HepG2 (cell line): ENCODE data around the gene TAF1C. TPM values are rescaled to one million over a fixed set of nuclear protein-coding genes. Genes with fewer than 3 reads are reported as not detected.

Source experiments
- ADNP ChIP-seq: sonication (generic); formaldehyde crosslinking; IDR thresholded peaks from 2 replicates; pipeline ENCODE4 v1.4.0; 2020; ENCODE audit warnings: missing genetic modification reagents
- GATA4 ChIP-seq: sonication (generic); IDR thresholded peaks from 2 replicates; pipeline ENCODE4 v1.6.1; 2016; ENCODE audit warnings: antibody characterized with exemption, low read depth, borderline replicate concordance
- HNRNPH1 ChIP-seq: fragments of 200-400 bp; formaldehyde crosslinking; optimal IDR thresholded peaks from 2 replicates; pipeline ENCODE3; 2017; ENCODE audit warnings: mild to moderate bottlenecking, low read depth, low read length
- IRF2 ChIP-seq: IDR thresholded peaks from 2 replicates; pipeline ENCODE4 v1.6.1; 2018; ENCODE audit warnings: missing genetic modification reagents, missing compliant biosample characterization
- MEF2D ChIP-seq: sonication (generic); formaldehyde crosslinking; IDR thresholded peaks from 2 replicates; pipeline ENCODE4 v1.5.1; 2020; ENCODE audit warnings: mild to moderate bottlenecking, missing genetic modification reagents
- MTA1 ChIP-seq: sonication (generic); formaldehyde crosslinking; IDR thresholded peaks from 2 replicates; pipeline ENCODE4 v1.4.0; 2020; ENCODE audit warnings: missing genetic modification reagents, mild to moderate bottlenecking, borderline replicate concordance
- NR2F2 ChIP-seq: IDR thresholded peaks from 2 replicates; pipeline ENCODE4 v1.6.1; 2012; ENCODE audit warnings: low read depth, inconsistent platforms, borderline replicate concordance
- SATB2 ChIP-seq: sonication (generic); formaldehyde crosslinking; IDR thresholded peaks from 2 replicates; pipeline ENCODE4 v1.5.0; 2020; ENCODE audit warnings: missing genetic modification reagents
- SNAPC5 ChIP-seq: sonication (generic); formaldehyde crosslinking; IDR thresholded peaks from 2 replicates; pipeline ENCODE4 v1.8.1; 2023; ENCODE audit warnings: mild to moderate bottlenecking, missing genetic modification reagents, borderline replicate concordance
- SRY ChIP-seq: sonication (generic); formaldehyde crosslinking; IDR thresholded peaks from 2 replicates; pipeline ENCODE4 v1.8.0; 2022; ENCODE audit warnings: mild to moderate bottlenecking, missing genetic modification reagents
- SYNCRIP ChIP-seq: fragments of 200-400 bp; formaldehyde crosslinking; IDR thresholded peaks from 2 replicates; pipeline ENCODE4 v1.6.1; 2018; ENCODE audit warnings: mild to moderate bottlenecking, low read depth, low read length; ENCODE audit not compliant: insufficient read depth
- ZNF138 ChIP-seq: sonication (generic); formaldehyde crosslinking; IDR thresholded peaks from 2 replicates; pipeline ENCODE4 v1.5.0; 2020; ENCODE audit warnings: mild to moderate bottlenecking, low read depth, missing genetic modification reagents
- ZNF20 ChIP-seq: sonication (generic); formaldehyde crosslinking; IDR thresholded peaks from 2 replicates; pipeline ENCODE4 v1.4.0; 2020; ENCODE audit warnings: mild to moderate bottlenecking, moderate library complexity, missing genetic modification reagents
- ZNF292 ChIP-seq: sonication (generic); formaldehyde crosslinking; IDR thresholded peaks from 2 replicates; pipeline ENCODE4 v1.8.1; 2022; ENCODE audit warnings: mild to moderate bottlenecking, low read depth, missing genetic modification reagents, borderline replicate concordance
- ZNF326 ChIP-seq: sonication (generic); formaldehyde crosslinking; IDR thresholded peaks from 2 replicates; pipeline ENCODE4 v1.4.0; 2020; ENCODE audit warnings: missing genetic modification reagents, borderline replicate concordance
- ZNF513 ChIP-seq: sonication (generic); formaldehyde crosslinking; conservative IDR thresholded peaks from 2 replicates; pipeline ENCODE4 v1.5.0; 2020; ENCODE audit warnings: missing genetic modification reagents
- ZNF556 ChIP-seq: sonication (generic); formaldehyde crosslinking; IDR thresholded peaks from 2 replicates; pipeline ENCODE4 v1.4.0; 2020; ENCODE audit warnings: mild to moderate bottlenecking, missing genetic modification reagents, borderline replicate concordance
- ZNF598 ChIP-seq: sonication (generic); formaldehyde crosslinking; IDR thresholded peaks from 2 replicates; pipeline ENCODE4 v1.5.1; 2020; ENCODE audit warnings: mild to moderate bottlenecking, missing genetic modification reagents, borderline replicate concordance
- ZNF775 ChIP-seq: sonication (generic); formaldehyde crosslinking; IDR thresholded peaks from 2 replicates; pipeline ENCODE4 v1.4.0; 2020; ENCODE audit warnings: missing genetic modification reagents, mild to moderate bottlenecking, moderate library complexity, borderline replicate concordance
- polyA plus RNA-seq, 8 experiments: library from polyadenylated mRNA; depleted of rRNA in 3 of 8; stranded (reverse) in 7 of 8; unstranded in 1 of 8; fragments of >200 nt; fragmentation: Illumina TruSeq in 4 of 8; extraction: Trizol in 4 of 8; gene quantifications; 2 replicates each; pipeline versions ENCODE4 v1.2.1 to v1.2.3, GENCODE V29; 2011 to 2016; ENCODE audit warnings: low read depth in 4 of 8, missing spikeins in 1 of 8, mixed read lengths in 1 of 8; ENCODE audit not compliant: insufficient read depth in 1 of 8
- total RNA-seq, 5 experiments: library from RNA; depleted of rRNA; stranded (reverse); fragments of >200 nt; fragmentation: Illumina TruSeq; extraction: Trizol; gene quantifications; 2 replicates each; pipeline ENCODE4 v1.2.3, GENCODE V29; 2016; ENCODE audit warnings: low read depth in 1 of 5
- TF ChIP-seq, protein P1 (sequence below): sonication (generic); formaldehyde crosslinking; conservative IDR thresholded peaks from 2 replicates; pipeline ENCODE4 v1.4.0; 2020; ENCODE audit warnings: missing genetic modification reagents
- TF ChIP-seq, protein P2 (sequence below): sonication (generic); formaldehyde crosslinking; IDR thresholded peaks from 2 replicates; pipeline ENCODE4 v1.4.0; 2020; ENCODE audit warnings: low read depth, mild to moderate bottlenecking, missing genetic modification reagents
- TF ChIP-seq, protein P3 (sequence below): IDR thresholded peaks from 2 replicates; pipeline ENCODE4 v1.6.1; 2016; ENCODE audit warnings: low read depth
- TF ChIP-seq, protein P4 (sequence below): sonication (generic); formaldehyde crosslinking; IDR thresholded peaks from 2 replicates; pipeline ENCODE4 v1.4.0; 2020; ENCODE audit warnings: missing genetic modification reagents

TAF1C gene
- total and polyA plus RNA-seq, 2 of the 13 experiments (the other 11 are each of a cell fraction or from before 2014, with no cell fraction given) = 15.6 to 20.8 TPM

GRCh38 chr16:84141143-84141670, 45.6 kb downstream of the TAF1C start (continued):
- TF ChIP-seq SYNCRIP = no peak
- TF ChIP-seq MEF2D (CRISPR knock-in tag) = no peak
- TF ChIP-seq MTA1 = 0 out of 2 replicates have a peak, but pooled peaks have one; percentile 67
- TF ChIP-seq NR2F2 = no peak
- TF ChIP-seq, protein P1, sequence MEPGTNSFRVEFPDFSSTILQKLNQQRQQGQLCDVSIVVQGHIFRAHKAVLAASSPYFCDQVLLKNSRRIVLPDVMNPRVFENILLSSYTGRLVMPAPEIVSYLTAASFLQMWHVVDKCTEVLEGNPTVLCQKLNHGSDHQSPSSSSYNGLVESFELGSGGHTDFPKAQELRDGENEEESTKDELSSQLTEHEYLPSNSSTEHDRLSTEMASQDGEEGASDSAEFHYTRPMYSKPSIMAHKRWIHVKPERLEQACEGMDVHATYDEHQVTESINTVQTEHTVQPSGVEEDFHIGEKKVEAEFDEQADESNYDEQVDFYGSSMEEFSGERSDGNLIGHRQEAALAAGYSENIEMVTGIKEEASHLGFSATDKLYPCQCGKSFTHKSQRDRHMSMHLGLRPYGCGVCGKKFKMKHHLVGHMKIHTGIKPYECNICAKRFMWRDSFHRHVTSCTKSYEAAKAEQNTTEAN (CRISPR knock-in tag) = no peak
- no peak for TF ChIP-seq ZNF775 (CRISPR knock-in tag)
- TF ChIP-seq ADNP = no peak
- no peak for TF ChIP-seq SNAPC5
- TF ChIP-seq, protein P2, sequence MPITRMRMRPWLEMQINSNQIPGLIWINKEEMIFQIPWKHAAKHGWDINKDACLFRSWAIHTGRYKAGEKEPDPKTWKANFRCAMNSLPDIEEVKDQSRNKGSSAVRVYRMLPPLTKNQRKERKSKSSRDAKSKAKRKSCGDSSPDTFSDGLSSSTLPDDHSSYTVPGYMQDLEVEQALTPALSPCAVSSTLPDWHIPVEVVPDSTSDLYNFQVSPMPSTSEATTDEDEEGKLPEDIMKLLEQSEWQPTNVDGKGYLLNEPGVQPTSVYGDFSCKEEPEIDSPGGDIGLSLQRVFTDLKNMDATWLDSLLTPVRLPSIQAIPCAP (CRISPR knock-in tag) = no peak
- TF ChIP-seq ZNF556 = peak; percentile 49; the same call in 1 of the 2 replicates
- TF ChIP-seq ZNF292 (CRISPR knock-in tag) = peak; percentile 93; the same call in 1 of the 2 replicates
- TF ChIP-seq, protein P3, sequence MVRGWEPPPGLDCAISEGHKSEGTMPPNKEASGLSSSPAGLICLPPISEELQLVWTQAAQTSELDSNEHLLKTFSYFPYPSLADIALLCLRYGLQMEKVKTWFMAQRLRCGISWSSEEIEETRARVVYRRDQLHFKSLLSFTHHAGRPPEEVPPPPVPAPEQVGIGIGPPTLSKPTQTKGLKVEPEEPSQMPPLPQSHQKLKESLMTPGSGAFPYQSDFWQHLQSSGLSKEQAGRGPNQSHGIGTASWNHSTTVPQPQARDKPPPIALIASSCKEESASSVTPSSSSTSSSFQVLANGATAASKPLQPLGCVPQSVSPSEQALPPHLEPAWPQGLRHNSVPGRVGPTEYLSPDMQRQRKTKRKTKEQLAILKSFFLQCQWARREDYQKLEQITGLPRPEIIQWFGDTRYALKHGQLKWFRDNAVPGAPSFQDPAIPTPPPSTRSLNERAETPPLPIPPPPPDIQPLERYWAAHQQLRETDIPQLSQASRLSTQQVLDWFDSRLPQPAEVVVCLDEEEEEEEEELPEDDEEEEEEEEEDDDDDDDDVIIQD (CRISPR knock-in tag) = no peak
- TF ChIP-seq SATB2 (CRISPR knock-in tag) = no peak
- TF ChIP-seq ZNF20 (CRISPR knock-in tag) = no peak
- TF ChIP-seq IRF2 = no peak
- no peak for TF ChIP-seq ZNF598 (CRISPR knock-in tag)
- TF ChIP-seq HNRNPH1 = no peak
- no peak for TF ChIP-seq ZNF326 (CRISPR knock-in tag)
- TF ChIP-seq ZNF138 = no peak
- TF ChIP-seq SRY (CRISPR knock-in tag) = no peak
- TF ChIP-seq, protein P4, sequence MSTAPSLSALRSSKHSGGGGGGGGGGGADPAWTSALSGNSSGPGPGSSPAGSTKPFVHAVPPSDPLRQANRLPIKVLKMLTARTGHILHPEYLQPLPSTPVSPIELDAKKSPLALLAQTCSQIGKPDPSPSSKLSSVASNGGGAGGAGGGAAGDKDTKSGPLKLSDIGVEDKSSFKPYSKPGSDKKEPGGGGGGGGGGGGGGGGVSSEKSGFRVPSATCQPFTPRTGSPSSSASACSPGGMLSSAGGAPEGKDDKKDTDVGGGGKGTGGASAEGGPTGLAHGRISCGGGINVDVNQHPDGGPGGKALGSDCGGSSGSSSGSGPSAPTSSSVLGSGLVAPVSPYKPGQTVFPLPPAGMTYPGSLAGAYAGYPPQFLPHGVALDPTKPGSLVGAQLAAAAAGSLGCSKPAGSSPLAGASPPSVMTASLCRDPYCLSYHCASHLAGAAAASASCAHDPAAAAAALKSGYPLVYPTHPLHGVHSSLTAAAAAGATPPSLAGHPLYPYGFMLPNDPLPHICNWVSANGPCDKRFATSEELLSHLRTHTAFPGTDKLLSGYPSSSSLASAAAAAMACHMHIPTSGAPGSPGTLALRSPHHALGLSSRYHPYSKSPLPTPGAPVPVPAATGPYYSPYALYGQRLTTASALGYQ (CRISPR knock-in tag) = no peak
- no peak for TF ChIP-seq GATA4
- TF ChIP-seq ZNF513 (CRISPR knock-in tag) = no peak
